SW480 (cell line): Measurements from ENCODE around the gene TMEM154.
"Not testable (repeated sequence)": the region's sequence is repeated elsewhere in the genome, so short reads cannot be mapped to it uniquely, and the experiment has no call there.

Experiments used
- DNase-seq: peaks from one replicate; pipeline ENCODE4 v3.0.0-alpha.2; 2016; ENCODE audit warnings: low spot score

Gene TMEM154

GRCh38 chr4:152667781-152668180 is 12.0 kb downstream of the TMEM154 start:
- no peak for DNase-seq

- DNase-seq: no peak
Observed at GRCh38 chr4:152666946-152667345, 12.9 kb downstream of the TMEM154 start.

- no peak for DNase-seq
Observed at GRCh38 chr4:152665691-152666395, 14.0 kb downstream of the TMEM154 start.

GRCh38 chr4:152664067-152664378 is 15.8 kb downstream of the TMEM154 start:
- DNase-seq: not testable (repeated sequence)

- no peak for DNase-seq
Observed at GRCh38 chr4:152663203-152664066, 16.4 kb downstream of the TMEM154 start.

GRCh38 chr4:152661649-152662048 is 18.1 kb downstream of the TMEM154 start:
- DNase-seq: no peak

GRCh38 chr4:152660526-152660925 is 19.3 kb downstream of the TMEM154 start:
- no peak for DNase-seq

GRCh38 chr4:152659806-152660205 is 20.0 kb downstream of the TMEM154 start:
- DNase-seq: no peak

- no peak for DNase-seq
Observed at GRCh38 chr4:152657657-152658056, 22.1 kb downstream of the TMEM154 start.

GRCh38 chr4:152655272-152656129 is 24.3 kb downstream of the TMEM154 start:
- DNase-seq: no peak

- DNase-seq: no peak
Observed at GRCh38 chr4:152652102-152652501, 27.7 kb downstream of the TMEM154 start.

- DNase-seq: no peak
Observed at GRCh38 chr4:152651473-152652060, 28.2 kb downstream of the TMEM154 start.

- DNase-seq: no peak
Observed at GRCh38 chr4:152646221-152646620, 33.6 kb downstream of the TMEM154 start.

GRCh38 chr4:152644130-152644529 is 35.7 kb downstream of the TMEM154 start:
- DNase-seq: no peak

- DNase-seq: no peak
Observed at GRCh38 chr4:152643153-152644035, 36.4 kb downstream of the TMEM154 start.

GRCh38 chr4:152640058-152640921 is 39.5 kb downstream of the TMEM154 start:
- DNase-seq: peak; percentile 14

GRCh38 chr4:152635851-152636250 is 43.9 kb downstream of the TMEM154 start:
- DNase-seq: no peak

- DNase-seq: peak; percentile 70
Observed at GRCh38 chr4:152634110-152634760, 45.6 kb downstream of the TMEM154 start.

- DNase-seq: peak; percentile 10
Observed at GRCh38 chr4:152633118-152633517, 46.7 kb downstream of the TMEM154 start.

GRCh38 chr4:152630324-152630723 is 49.5 kb downstream of the TMEM154 start:
- DNase-seq: no peak
